A549 (cell line): ENCODE results near the gene ACBD3.

ENCODE experiments used
- HDAC2 ChIP-seq: fragments of 200-600 bp; sonication (generic); IDR thresholded peaks from 2 replicates; pipeline ENCODE4 v1.6.1; 2016
- JUNB ChIP-seq: fragments of >200 bp; sonication (Bioruptor Twin); formaldehyde crosslinking; IDR thresholded peaks from 2 replicates; pipeline ENCODE4 v1.6.1; 2016
- POLR2AphosphoS2 ChIP-seq: conservative IDR thresholded peaks from 2 replicates; pipeline ENCODE4 v1.6.1; 2012; ENCODE audit warnings: low read length, improper control_type of control experiment, inconsistent platforms

GRCh38 chr1:226203240-226203639, 16.7 kb upstream of the ACBD3 start:
- TF ChIP-seq POLR2AphosphoS2: no peak
- no peak for TF ChIP-seq JUNB
- no peak for TF ChIP-seq HDAC2
